K562 (cell line): ENCODE data around the gene HMCN1. TPM values are rescaled to one million over a fixed set of nuclear protein-coding genes. Genes with fewer than 3 reads are reported as not detected.
"Not testable (repeated sequence)": the region's sequence is repeated elsewhere in the genome, so short reads cannot be mapped to it uniquely, and the experiment has no call there.

Experiments
- AFF1 ChIP-seq, 2 experiments: fragments of 450-650 bp; IDR thresholded peaks; 2 replicates each; pipeline ENCODE4 v1.6.1; 2018; ENCODE audit warnings: mild to moderate bottlenecking in 2 of 2, low read depth in 1 of 2; ENCODE audit not compliant: partially characterized antibody in 2 of 2
- ATF4 ChIP-seq: fragments of 450-650 bp; formaldehyde crosslinking; IDR thresholded peaks from 2 replicates; pipeline ENCODE4 v1.4.0; 2022; ENCODE audit warnings: mild to moderate bottlenecking, moderate library complexity
- CEBPG ChIP-seq, 3 experiments: fragments of 200-800 bp in 1 of 3; sonication (Bioruptor generic) in 1 of 3; sonication (generic) in 1 of 3; formaldehyde crosslinking in 1 of 3; IDR thresholded peaks in 2 of 3; conservative IDR thresholded peaks in 1 of 3; 2 replicates each; pipeline versions ENCODE4 v1.6.1 to v1.8.0; 2016 to 2022; ENCODE audit warnings: missing compliant biosample characterization in 2 of 3, missing genetic modification characterization in 2 of 3, mild to moderate bottlenecking in 1 of 3, missing genetic modification reagents in 1 of 3
- ETV5 ChIP-seq: sonication (generic); formaldehyde crosslinking; IDR thresholded peaks from 2 replicates; pipeline ENCODE4 v1.4.0; 2020; ENCODE audit warnings: low read depth, mild to moderate bottlenecking, missing genetic modification reagents
- GTF2A2 ChIP-seq: IDR thresholded peaks from 2 replicates; pipeline ENCODE4 v1.6.1; 2016; ENCODE audit warnings: mild to moderate bottlenecking, missing genetic modification characterization, missing compliant biosample characterization
- MGA ChIP-seq: fragments of 450-650 bp; IDR thresholded peaks from 2 replicates; pipeline ENCODE4 v1.6.1; 2016; ENCODE audit warnings: mild to moderate bottlenecking, moderate library complexity
- MTA3 ChIP-seq: fragments of 450-650 bp; formaldehyde crosslinking; IDR thresholded peaks from 2 replicates; pipeline ENCODE4 v1.6.1; 2017; ENCODE audit warnings: mild to moderate bottlenecking, borderline replicate concordance
- PHF20 ChIP-seq: fragments of 450-650 bp; IDR thresholded peaks from 2 replicates; pipeline ENCODE4 v1.6.1; 2018; ENCODE audit not compliant: partially characterized antibody
- ZBTB17 ChIP-seq: fragments of 450-650 bp; formaldehyde crosslinking; IDR thresholded peaks from 2 replicates; pipeline ENCODE4 v1.4.0; 2020; ENCODE audit warnings: mild to moderate bottlenecking
- polyA plus RNA-seq, 8 experiments: library from polyadenylated mRNA; depleted of rRNA in 4 of 8; stranded (reverse) in 5 of 8; unstranded in 3 of 8; fragments of >200 nt; fragmentation: Nextera tagmentation in 2 of 8; fragmentation: Illumina TruSeq in 1 of 8; extraction: Ambion mirVana in 2 of 8; extraction: Trizol in 1 of 8; gene quantifications; 2 replicates each; pipeline versions ENCODE4 v1.2.1 to v1.2.3, GENCODE V29; 2011 to 2014; ENCODE audit warnings: inconsistent platforms in 1 of 8, missing spikeins in 1 of 8
- total RNA-seq, 7 experiments: library from RNA; depleted of rRNA in 6 of 7; stranded (reverse); fragments of >200 nt in 6 of 7; fragmentation: Illumina TruSeq in 2 of 7; extraction: Trizol in 2 of 7; gene quantifications; 2 replicates each; pipeline versions ENCODE4 v1.2.1 to v1.2.3, GENCODE V29; 2011 to 2021; ENCODE audit warnings: low replicate concordance in 1 of 7

HMCN1 gene
- total and polyA plus RNA-seq, 9 of the 15 experiments (the other 6 are each of a cell fraction or from before 2014, with no cell fraction given) = 0.07 to 0.36 (median 0.21) TPM

GRCh38 chr1:185892831-185893403 lies 158.7 kb downstream of the HMCN1 start (continued):
- TF ChIP-seq AFF1 (IDR thresholded peaks at IDR 0.05; ENCODE audit: low read depth in 1 of 2, partially characterized antibody in 2 of 2) (peak in 1 of 2 experiments; percentile 38), MGA (peak; percentile 41), CEBPG (tag; conservative IDR thresholded peaks at IDR 0.05 in 1 of 2, IDR thresholded peaks at IDR 0.05 in 1 of 2) (peak in 1 of 2 experiments; percentile 54; a peak in 1 of 4 replicates), ATF4 (CRISPR knock-in tag) (0 out of 2 replicates have a peak, but pooled peaks have one; percentile 6), PHF20 (peak; percentile 36), ZBTB17 (CRISPR knock-in tag) (0 out of 2 replicates have a peak, but pooled peaks have one; percentile 40), MTA3 (peak; percentile 75; the same call in 1 of the 2 replicates), GTF2A2 (tag) (peak; percentile 77), ETV5 (CRISPR knock-in tag) (peak; percentile 37; the same call in 1 of the 2 replicates)
- TF ChIP-seq CEBPG (CRISPR knock-in tag; IDR thresholded peaks at IDR 0.05) = not testable (repeated sequence)
